HTR-8/SVneo (cell line): ENCODE data around the gene PLA2G2D.

Source experiments
- DNase-seq: peaks from one replicate; pipeline ENCODE4 v3.0.0; 2011; ENCODE audit warnings: low spot score, mixed read lengths; ENCODE audit not compliant: insufficient read length
- FAIRE-seq: peaks from 2 replicates; lab custom pipeline; 2011; peaks lifted over from hg19 to GRCh38; lab: Jason Lieb, UNC

Gene PLA2G2D

DNA sequence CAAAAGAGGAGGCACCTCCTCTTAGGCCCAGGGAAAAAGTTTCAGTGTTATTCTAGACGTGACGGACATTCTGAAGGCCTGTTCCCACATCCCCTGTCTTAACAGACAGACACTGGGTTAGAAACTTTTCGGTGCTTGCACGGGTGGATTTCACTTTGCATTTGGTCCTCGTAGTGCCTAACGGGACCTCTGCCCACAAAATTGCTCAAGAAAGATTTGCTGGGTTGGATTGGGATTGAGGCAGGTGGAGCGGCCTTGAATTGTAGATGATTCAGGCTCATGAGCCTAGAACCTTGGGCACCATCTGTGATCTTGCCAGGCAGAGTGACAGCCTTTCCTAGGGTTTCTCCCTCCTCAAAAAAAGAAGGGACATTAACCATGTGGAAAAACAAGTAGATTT is 46.6 kb downstream of the PLA2G2D start:
- no peak for DNase-seq
- no peak for FAIRE-seq

DNA sequence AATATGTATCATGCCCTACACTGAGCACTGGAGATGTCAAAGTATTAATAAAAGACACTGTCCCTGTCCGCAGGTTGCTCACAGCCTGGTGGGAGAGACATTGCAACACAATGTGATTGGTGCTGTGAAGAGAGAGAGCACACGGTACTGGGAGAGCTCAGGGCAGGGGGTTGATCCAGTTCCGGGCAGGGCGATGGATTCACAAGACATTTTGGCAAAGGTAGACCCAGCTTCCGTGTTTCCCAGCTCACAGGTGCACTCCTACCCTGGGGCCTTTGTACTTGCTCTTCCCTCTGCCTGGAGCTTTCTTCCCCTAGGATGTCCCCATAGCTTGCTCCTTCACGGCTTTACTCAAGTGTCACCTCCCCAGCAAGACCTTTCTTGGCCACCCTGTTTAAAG is 47.9 kb downstream of the PLA2G2D start:
- no peak for DNase-seq
- no peak for FAIRE-seq

DNA sequence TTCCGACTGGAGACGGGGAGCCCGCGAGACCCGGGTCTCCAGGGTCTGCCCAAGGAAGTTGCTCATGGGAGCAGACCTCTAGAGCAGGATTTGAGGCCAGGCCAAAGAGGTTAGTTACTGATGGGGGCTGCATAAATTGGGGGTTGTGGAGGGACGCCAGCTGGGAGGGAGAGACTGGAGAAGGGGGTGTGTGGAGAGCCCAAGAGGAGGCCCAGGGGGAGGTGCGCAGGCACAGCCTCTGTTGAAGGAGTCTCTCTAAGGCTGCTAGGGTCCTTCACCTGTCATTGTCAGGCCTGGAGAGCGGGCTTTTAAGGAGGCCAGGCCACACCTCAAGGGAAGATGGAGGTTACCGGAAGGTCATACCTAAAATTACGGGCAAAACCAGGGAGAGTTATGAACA is 49.0 kb downstream of the PLA2G2D start:
- DNase-seq (no peak), FAIRE-seq (no peak)

- FAIRE-seq, result no peak
- DNase-seq, result no peak
These were observed 49.5 kb downstream of the PLA2G2D start, which contains the start of gene PLA2G5 for GRCh38 chr1:20069874-20070273. Gene PLA2G5 (plus strand): TSS chr1:20070194. CDS start chr1:20084831, 14,637 bp downstream.

DNA sequence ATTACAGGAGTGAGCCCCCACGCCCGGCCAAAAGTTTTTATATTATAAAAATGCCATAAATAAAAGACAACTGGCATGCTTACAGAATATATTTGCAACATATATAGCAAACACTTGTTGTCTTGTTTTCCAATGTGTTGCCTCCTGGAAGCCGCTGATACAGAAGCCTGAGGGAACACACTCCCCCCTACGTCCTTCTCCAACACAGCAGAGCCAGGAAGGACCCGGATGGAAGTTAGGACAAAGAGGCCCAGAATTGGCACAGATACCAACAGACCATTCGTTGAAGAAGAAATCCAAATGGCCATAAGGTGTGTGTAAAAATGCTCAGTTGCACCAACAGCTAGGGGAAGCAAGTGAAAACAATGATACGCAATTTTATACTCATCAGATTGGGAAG is 50.6 kb downstream of the PLA2G2D start:
- DNase-seq (no peak), FAIRE-seq (no peak)

- FAIRE-seq (no peak), DNase-seq (no peak)
These were observed 55.5 kb downstream of the PLA2G2D start for GRCh38 chr1:20063861-20064292.
